ENCODE measurements around the gene HBZ. TPM values are rescaled to one million over a fixed set of nuclear protein-coding genes. Genes with fewer than 3 reads are reported as not detected.
"Not testable (repeated sequence)": the region's sequence is repeated elsewhere in the genome, so short reads cannot be mapped to it uniquely, and the experiment has no call there.

The HBZ gene
- total and polyA plus RNA-seq, 9 of the 15 experiments (the other 6 are each of a cell fraction or from before 2014, with no cell fraction given), result 58.0 to 610 (median 113) TPM

GRCh38 chr16:162271-162991 is 10.0 kb downstream of the HBZ start:
- ChIA-PET CTCF (ENCODE audit: low intra/inter-chr PET ratio) (no interaction called here), POLR2A (interaction anchor here (0.6 kb wide), 1 partner anchor 11 kb away, joined by 4 read pairs; no protein-coding TSS in a partner anchor)
- DNase-seq (ENCODE audit: extremely low read depth in 1 of 4, low spot score in 3 of 4), result no peak
- Histone ChIP-seq H3K79me2 (ENCODE audit: control insufficient read depth, insufficient read depth, low read length) (no peaks in the 10 kb centered on the region), H2AFZ (ENCODE audit: low read depth, low read length) (no peak overlapping the region), H3K27me3 (ENCODE audit: control insufficient read depth in 2 of 2, insufficient read depth in 2 of 2, low read length in 2 of 2) (no peaks in the 10 kb centered on the region), H3K4me3 (no peak overlapping the region), H3K9me3 (replicated peaks; ENCODE audit: control insufficient read depth, insufficient read depth, low read depth, low read length) (no peaks in the 10 kb centered on the region), H3K4me1 (replicated peaks in 1 of 2; ENCODE audit: control insufficient read depth in 2 of 2, insufficient read depth in 2 of 2, low read length in 2 of 2) (peaks cover 2 to 59% of the 10 kb centered on the region in 2 experiments; a peak in 4 of 5 replicates), H4K20me1 (replicated peaks; ENCODE audit: control insufficient read depth, insufficient read depth, low read length) (no peaks in the 10 kb centered on the region), H3K9me1 (ENCODE audit: control insufficient read depth, insufficient read depth, low read length) (no peaks in the 10 kb centered on the region), H3K27ac (ENCODE audit: extremely low read depth, low read depth, low read length) (no peak overlapping the region), H3K9ac (ENCODE audit: insufficient read depth in 1 of 2, low read depth in 2 of 2, low read length in 2 of 2) (peak overlapping the region in 1 of 2 experiments; percentile 53; a peak in 1 of 4 replicates), H3K36me3 (ENCODE audit: control insufficient read depth, insufficient read depth, low read length) (no peaks in the 10 kb centered on the region), H3K4me2 (ENCODE audit: insufficient read depth, low read length) (no peak overlapping the region)
- TF ChIP-seq HLTF (IDR thresholded peaks at IDR 0.05) (no peak), ESRRA (IDR thresholded peaks at IDR 0.05; ENCODE audit: borderline replicate concordance, low read depth) (peak; percentile 61; the same call in 1 of the 2 replicates)
- no peak for FAIRE-seq
- WGBS (ENCODE audit: insufficient coverage, low coverage, missing lambda C conversion rate), result 74% methylated on average over 13 of the region's 13 CpGs
- no TSS peak for BruUV-seq (replicated peaks)
- no peak for ATAC-seq
- intact Hi-C loops (cut with micrococcal nuclease) (no loop called here), in situ Hi-C loops (cut with MboI) (no loop called here)

GRCh38 chr16:163139-163538 is 10.7 kb downstream of the HBZ start:
- in situ Hi-C loops (cut with MboI); BruUV-seq (replicated peaks); FAIRE-seq; CTCF ChIA-PET (ENCODE audit: low intra/inter-chr PET ratio); H4K20me1 ChIP-seq (replicated peaks; ENCODE audit: control insufficient read depth, insufficient read depth, low read length); H3K4me2 ChIP-seq (ENCODE audit: insufficient read depth, low read length); H3K9me3 ChIP-seq (replicated peaks; ENCODE audit: control insufficient read depth, insufficient read depth, low read depth, low read length); H3K27ac ChIP-seq (ENCODE audit: extremely low read depth, low read depth, low read length); H3K36me3 ChIP-seq (ENCODE audit: control insufficient read depth, insufficient read depth, low read length); H3K27me3 ChIP-seq (ENCODE audit: control insufficient read depth in 2 of 2, insufficient read depth in 2 of 2, low read length in 2 of 2); H3K4me3 ChIP-seq; intact Hi-C loops (cut with micrococcal nuclease); H3K9me1 ChIP-seq (ENCODE audit: control insufficient read depth, insufficient read depth, low read length); H2AFZ ChIP-seq (ENCODE audit: low read depth, low read length); H3K79me2 ChIP-seq (ENCODE audit: control insufficient read depth, insufficient read depth, low read length); H3K9ac ChIP-seq (ENCODE audit: insufficient read depth in 1 of 2, low read depth in 2 of 2, low read length in 2 of 2); DNase-seq (ENCODE audit: extremely low read depth in 1 of 4, low spot score in 3 of 4); ATAC-seq: not testable (repeated sequence)
- peaks cover 3 to 66% of the 10 kb centered on the region in 2 experiments; a peak in 4 of 5 replicates for H3K4me1 ChIP-seq (replicated peaks in 1 of 2; ENCODE audit: control insufficient read depth in 2 of 2, insufficient read depth in 2 of 2, low read length in 2 of 2)
- WGBS (ENCODE audit: insufficient coverage, low coverage, missing lambda C conversion rate), result 91% methylated on average over 4 of the region's 10 CpGs
- POLR2A ChIA-PET, result interaction anchor here (0.6 kb wide), 1 partner anchor 12 kb away, joined by 4 read pairs; no protein-coding TSS in a partner anchor
